Ovary (tissue), 9 donors: Measurements from ENCODE around the gene UBQLN4. TPM values are rescaled to one million over a fixed set of nuclear protein-coding genes. Genes with fewer than 3 reads are reported as not detected.
A peak's percentile ranks its signal among the peaks of the same experiment; 100 is the strongest.

Source experiments
- DNase-seq, 5 donors: peaks; one replicate each; pipeline ENCODE4 v3.0.0-alpha.2; 2019 to 2020
- H3K27ac ChIP-seq, 2 donors: fragments of 200-600 bp; one replicate each; pipeline versions ENCODE4 v1.5.1 to v1.8.0; 2019 to 2022
- H3K27me3 ChIP-seq: fragments of 200-600 bp; one replicate; pipeline ENCODE4 v1.8.0; 2022
- H3K36me3 ChIP-seq: fragments of 200-600 bp; sonication (generic); one replicate; pipeline ENCODE4 v1.5.1; 2019
- H3K4me1 ChIP-seq: one replicate; pipeline ENCODE4 v1.8.1; 2013; ENCODE audit warnings: mild to moderate bottlenecking, moderate library complexity; ENCODE audit not compliant: insufficient read depth
- H3K4me3 ChIP-seq: fragments of 200-600 bp; sonication (generic); one replicate; pipeline ENCODE4 v1.5.1; 2017
- H3K9me3 ChIP-seq, 2 donors: fragments of 200-600 bp in 1 of 2; sonication (generic) in 1 of 2; one replicate each; pipeline versions ENCODE4 v1.5.1 to v1.8.1; 2013 to 2019; ENCODE audit warnings: mild to moderate bottlenecking in 1 of 2, moderate library complexity in 1 of 2
- CTCF ChIP-seq, 3 donors: fragments of 450-650 bp in 2 of 3; fragments of 200-600 bp in 1 of 3; IDR thresholded peaks; one replicate each; pipeline versions ENCODE4 v1.5.1 to v1.8.0; 2016 to 2022; ENCODE audit warnings: antibody characterized with exemption in 3 of 3, mild to moderate bottlenecking in 1 of 3
- EP300 ChIP-seq: sonication (generic); formaldehyde crosslinking; IDR thresholded peaks from one replicate; pipeline ENCODE4 v1.6.1; 2017; ENCODE audit warnings: antibody characterized with exemption
- POLR2A ChIP-seq: fragments of 450-650 bp; IDR thresholded peaks from one replicate; pipeline ENCODE4 v1.6.1; 2017; ENCODE audit warnings: antibody characterized with exemption, mild to moderate bottlenecking, moderate library complexity
- WGBS, 3 donors: extraction: QIAGEN DNeasy Blood & Tissue Kit in 1 of 3; methylation state at CpG; one replicate each; pipeline versions ENCODE4 v1.1.5 to v1.1.7; 2013 to 2017; 5-methylcytosine and 5-hydroxymethylcytosine counted together
- intact Hi-C, 4 donors: fragments of 100-400 bp; cut with DNase I; formaldehyde crosslinking; loops; one replicate each; pipeline versions ENCODE4 v1.11.0 to v1.15.1; 2022 to 2023
- polyA plus RNA-seq, 2 donors: library from polyadenylated mRNA; stranded (reverse); fragments of 200-250 nt in 1 of 2; fragments of 350-450 nt in 1 of 2; fragmentation: Illumina TruSeq in 1 of 2; extraction: RNeasy Lipid Tissue Mini Kit (QIAGEN cat#74804) in 1 of 2; gene quantifications; one replicate each; pipeline ENCODE4 v1.2.3, GENCODE V29; 2013 to 2014
- total RNA-seq, 7 donors: library from RNA; depleted of rRNA in 2 of 7; stranded (reverse); fragments of >200 nt in 2 of 7; fragmentation: NEBNext Ultra II Directional in 3 of 7; extraction: Animal tissue kit (Norgen Biotek cat#: 25700) in 3 of 7; gene quantifications; one replicate each; pipeline versions ENCODE4 v1.1.0 to v1.2.4, GENCODE V29; 2016 to 2023
- donor health status: DM: no; HTN: no; CAD: no; lungs with moderate emphysema.
- donor health status: DM: no; HTN: no; CAD: no.
- donor health status: Bipolar disorder and iron deficiency.
- donor health status: DM: yes; HTN: yes; CAD: no.
- donor health status: DM: no; HTN: no; CAD: no.
- donor health status: DM: yes; HTN: yes; CAD: no.

The UBQLN4 gene
- total and polyA plus RNA-seq, 9 donors: 14.2 to 38.0 (median 26.6) TPM

GRCh38 chr1:156076609-156077429 is 23.2 kb upstream of the UBQLN4 start:
- H3K9me3 ChIP-seq: no peaks in the 10 kb centered on the region
- peak overlapping the region; percentile 47 for H3K4me3 ChIP-seq
- H3K27ac ChIP-seq: no peak overlapping the region
- no peaks in the 10 kb centered on the region for H3K36me3 ChIP-seq
- DNase-seq: peak in 4 of 5 donors; percentile 39 to 67 (median 53)
- intact Hi-C loops: no loop called here
- no peaks in the 10 kb centered on the region for H3K27me3 ChIP-seq
- H3K4me1 ChIP-seq: peaks cover 2% of the 10 kb centered on the region
- no peak for TF ChIP-seq EP300
- no peak for TF ChIP-seq POLR2A
- TF ChIP-seq CTCF (IDR thresholded peaks at IDR 0.05): no peak
- 46 to 59% (median 49%) methylated on average over 48 to 73 of the region's 73 CpGs for WGBS, 3 donors

GRCh38 chr1:156075775-156076204 is 22.2 kb upstream of the UBQLN4 start:
- peaks cover 2% of the 10 kb centered on the region for H3K4me1 ChIP-seq
- TF ChIP-seq CTCF (IDR thresholded peaks at IDR 0.05): no peak
- no peak for TF ChIP-seq EP300
- TF ChIP-seq POLR2A: no peak
- WGBS, 3 donors: 56 to 67% (median 61%) methylated on average over 4 of the region's 4 CpGs
- intact Hi-C loops: no loop called here
- no peaks in the 10 kb centered on the region for H3K36me3 ChIP-seq
- peak overlapping the region; percentile 47 for H3K4me3 ChIP-seq
- no peak for DNase-seq
- H3K27ac ChIP-seq: no peak overlapping the region
- H3K9me3 ChIP-seq: no peaks in the 10 kb centered on the region
- H3K27me3 ChIP-seq: no peaks in the 10 kb centered on the region

GRCh38 chr1:156075162-156075561 is 21.6 kb upstream of the UBQLN4 start:
- H3K27ac ChIP-seq: no peak overlapping the region
- TF ChIP-seq POLR2A (no peak), CTCF (IDR thresholded peaks at IDR 0.05) (no peak), EP300 (no peak)
- H3K36me3 ChIP-seq: no peaks in the 10 kb centered on the region
- DNase-seq: no peak
- no peaks in the 10 kb centered on the region for H3K9me3 ChIP-seq
- H3K4me1 ChIP-seq: no peaks in the 10 kb centered on the region
- intact Hi-C loops: no loop called here
- H3K27me3 ChIP-seq: no peaks in the 10 kb centered on the region
- 59 to 73% (median 62%) methylated on average over 3 of the region's 3 CpGs for WGBS, 3 donors
- no peak overlapping the region for H3K4me3 ChIP-seq

GRCh38 chr1:156074661-156075060 is 21.1 kb upstream of the UBQLN4 start:
- Histone ChIP-seq H3K4me1 (no peaks in the 10 kb centered on the region), H3K9me3 (no peaks in the 10 kb centered on the region), H3K4me3 (no peak overlapping the region), H3K27ac (no peak overlapping the region), H3K27me3 (no peaks in the 10 kb centered on the region), H3K36me3 (no peaks in the 10 kb centered on the region)
- 71 to 75% (median 71%) methylated on average over 8 of the region's 8 CpGs for WGBS, 3 donors
- no peak for DNase-seq
- TF ChIP-seq EP300 (no peak), POLR2A (no peak), CTCF (IDR thresholded peaks at IDR 0.05) (no peak)
- intact Hi-C loops: no loop called here
